ENCODE results near the gene HSPB3.

DNA sequence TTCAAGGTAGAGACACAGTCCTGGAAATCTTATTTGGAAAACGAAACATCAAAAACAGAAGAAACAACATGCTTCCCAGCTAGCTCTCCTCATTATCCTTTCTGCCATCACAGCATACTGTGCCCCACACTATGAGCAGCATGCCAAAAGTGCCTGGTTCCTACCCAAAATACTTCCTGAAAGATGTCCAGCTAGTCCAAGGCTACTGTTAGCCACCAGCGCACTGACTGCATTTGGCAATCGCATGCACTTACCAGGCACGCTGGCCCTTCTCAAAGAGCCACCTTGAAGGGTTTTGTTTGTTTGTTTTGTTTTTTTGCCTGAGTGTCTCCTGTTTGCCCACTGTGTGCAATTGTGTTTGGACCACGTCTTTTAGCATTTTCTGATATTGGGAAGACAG, 6.8 kb downstream of the HSPB3 start:
- TF ChIP-seq, protein P1, sequence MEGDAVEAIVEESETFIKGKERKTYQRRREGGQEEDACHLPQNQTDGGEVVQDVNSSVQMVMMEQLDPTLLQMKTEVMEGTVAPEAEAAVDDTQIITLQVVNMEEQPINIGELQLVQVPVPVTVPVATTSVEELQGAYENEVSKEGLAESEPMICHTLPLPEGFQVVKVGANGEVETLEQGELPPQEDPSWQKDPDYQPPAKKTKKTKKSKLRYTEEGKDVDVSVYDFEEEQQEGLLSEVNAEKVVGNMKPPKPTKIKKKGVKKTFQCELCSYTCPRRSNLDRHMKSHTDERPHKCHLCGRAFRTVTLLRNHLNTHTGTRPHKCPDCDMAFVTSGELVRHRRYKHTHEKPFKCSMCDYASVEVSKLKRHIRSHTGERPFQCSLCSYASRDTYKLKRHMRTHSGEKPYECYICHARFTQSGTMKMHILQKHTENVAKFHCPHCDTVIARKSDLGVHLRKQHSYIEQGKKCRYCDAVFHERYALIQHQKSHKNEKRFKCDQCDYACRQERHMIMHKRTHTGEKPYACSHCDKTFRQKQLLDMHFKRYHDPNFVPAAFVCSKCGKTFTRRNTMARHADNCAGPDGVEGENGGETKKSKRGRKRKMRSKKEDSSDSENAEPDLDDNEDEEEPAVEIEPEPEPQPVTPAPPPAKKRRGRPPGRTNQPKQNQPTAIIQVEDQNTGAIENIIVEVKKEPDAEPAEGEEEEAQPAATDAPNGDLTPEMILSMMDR (IDR thresholded peaks at IDR 0.05; ENCODE audit: poor library complexity), result no peak
- no peak for TF ChIP-seq EZH2 (IDR thresholded peaks at IDR 0.05; ENCODE audit: borderline replicate concordance)

Measured in hepatocyte (in vitro differentiated cells).